Small intestine (tissue), 7 donors: ENCODE results near the gene LSM14B. TPM values are rescaled to one million over a fixed set of nuclear protein-coding genes. Genes with fewer than 3 reads are reported as not detected.

Experiments used
- DNase-seq, 2 donors: peaks; one replicate each; pipeline versions ENCODE4 v3.0.0 to v3.0.0-alpha.2; 2013
- FAIRE-seq: peaks from 2 replicates; lab custom pipeline; 2012; peaks lifted over from hg19 to GRCh38; lab: Jason Lieb, UNC
- H3K27ac ChIP-seq, 3 donors: one replicate each; pipeline ENCODE4 v1.5.1; 2013; ENCODE audit warnings: low read length in 2 of 3, mild to moderate bottlenecking in 2 of 3, control low read depth in 1 of 3, inconsistent platforms in 1 of 3, low read depth in 1 of 3, moderate library complexity in 1 of 3
- H3K27me3 ChIP-seq, 3 donors: one replicate each; pipeline ENCODE4 v1.6.1; 2013; ENCODE audit warnings: low read length in 3 of 3, inconsistent platforms in 1 of 3; ENCODE audit not compliant: control insufficient read depth in 3 of 3, insufficient read depth in 3 of 3
- H3K36me3 ChIP-seq, 3 donors: one replicate each; pipeline ENCODE4 v1.6.1; 2013; ENCODE audit warnings: low read length in 3 of 3, inconsistent platforms in 1 of 3, low read depth in 1 of 3, mild to moderate bottlenecking in 1 of 3, moderate library complexity in 1 of 3; ENCODE audit not compliant: control insufficient read depth in 3 of 3, insufficient read depth in 2 of 3
- H3K4me1 ChIP-seq, 3 donors: one replicate each; pipeline ENCODE4 v1.6.1; 2013; ENCODE audit warnings: low read length in 2 of 3, inconsistent platforms in 1 of 3, low read depth in 1 of 3, mild to moderate bottlenecking in 1 of 3, moderate library complexity in 1 of 3; ENCODE audit not compliant: control insufficient read depth in 3 of 3, insufficient read depth in 2 of 3
- H3K4me3 ChIP-seq, 3 donors: one replicate each; pipeline ENCODE4 v1.5.1; 2013; ENCODE audit warnings: low read length in 3 of 3, control low read depth in 1 of 3, inconsistent platforms in 1 of 3, low read depth in 1 of 3, mild to moderate bottlenecking in 1 of 3, moderate library complexity in 1 of 3
- H3K9me3 ChIP-seq, 2 donors: one replicate each; pipeline ENCODE4 v1.6.1; 2013; ENCODE audit warnings: low read depth in 1 of 2, low read length in 1 of 2; ENCODE audit not compliant: control insufficient read depth in 2 of 2, insufficient read depth in 1 of 2
- WGBS, 3 donors: extraction: QIAGEN DNeasy Blood & Tissue Kit; methylation state at CpG; one replicate each; pipeline ENCODE4 v1.1.7; 2013; 5-methylcytosine and 5-hydroxymethylcytosine counted together
- polyA plus RNA-seq, 4 donors: library from polyadenylated mRNA; stranded (reverse) in 3 of 4; unstranded in 1 of 4; fragments of 200-250 nt in 3 of 4; fragments of 120-200 nt in 1 of 4; gene quantifications; one replicate each; pipeline versions ENCODE4 v1.2.1 to v1.2.3, GENCODE V29; 2013
- donor health status: healthy with polysubstance abuse.
- donor health status: control.
- donor health status: control.
- donor health status: Bipolar disorder and iron deficiency.
- donor health status: healthy.

Gene LSM14B
- polyA plus RNA-seq, 4 donors: 11.9 to 47.0 (median 18.2) TPM

- Histone ChIP-seq H3K4me1 (peaks cover 4 to 5% (median 5%) of the 10 kb centered on the region in 3 donors), H3K9me3 (peaks cover 2 to 8% of the 10 kb centered on the region in 2 donors), H3K27me3 (no peaks in the 10 kb centered on the region), H3K36me3 (peaks cover 0 to 34% (median 0%) of the 10 kb centered on the region in 3 donors), H3K4me3 (no peak overlapping the region), H3K27ac (no peak overlapping the region)
- 80 to 86% (median 83%) methylated on average over 19 to 20 of the region's 20 CpGs for WGBS, 3 donors
- DNase-seq: no peak
- no peak for FAIRE-seq
Measured at GRCh38 chr20:62148908-62149314, 26.6 kb downstream of the LSM14B start.

- H3K4me3 ChIP-seq: no peak overlapping the region
- no peaks in the 10 kb centered on the region for H3K27me3 ChIP-seq
- H3K27ac ChIP-seq: no peak overlapping the region
- H3K4me1 ChIP-seq: peaks cover under 1 to 5% (median 2%) of the 10 kb centered on the region in 3 donors
- no peak for FAIRE-seq
- peaks cover 0 to 39% (median 0%) of the 10 kb centered on the region in 3 donors for H3K36me3 ChIP-seq
- peaks cover 2 to 8% of the 10 kb centered on the region in 2 donors for H3K9me3 ChIP-seq
- 78 to 87% (median 84%) methylated on average over 24 of the region's 24 CpGs for WGBS, 3 donors
- DNase-seq: no peak
Measured at GRCh38 chr20:62149532-62150309, 27.4 kb downstream of the LSM14B start.

- H3K27ac ChIP-seq: no peak overlapping the region
- WGBS, 3 donors: 95 to 97% (median 96%) methylated on average over 11 of the region's 11 CpGs
- no peak overlapping the region for H3K4me3 ChIP-seq
- H3K4me1 ChIP-seq: peaks cover 0 to 5% (median 0%) of the 10 kb centered on the region in 3 donors
- FAIRE-seq (no peak), DNase-seq (no peak)
- H3K9me3 ChIP-seq: peaks cover 2 to 8% of the 10 kb centered on the region in 2 donors
- H3K27me3 ChIP-seq: no peaks in the 10 kb centered on the region
- peaks cover 0 to 37% (median 0%) of the 10 kb centered on the region in 3 donors for H3K36me3 ChIP-seq
Measured at GRCh38 chr20:62150310-62150575, 28.0 kb downstream of the LSM14B start.

DNA sequence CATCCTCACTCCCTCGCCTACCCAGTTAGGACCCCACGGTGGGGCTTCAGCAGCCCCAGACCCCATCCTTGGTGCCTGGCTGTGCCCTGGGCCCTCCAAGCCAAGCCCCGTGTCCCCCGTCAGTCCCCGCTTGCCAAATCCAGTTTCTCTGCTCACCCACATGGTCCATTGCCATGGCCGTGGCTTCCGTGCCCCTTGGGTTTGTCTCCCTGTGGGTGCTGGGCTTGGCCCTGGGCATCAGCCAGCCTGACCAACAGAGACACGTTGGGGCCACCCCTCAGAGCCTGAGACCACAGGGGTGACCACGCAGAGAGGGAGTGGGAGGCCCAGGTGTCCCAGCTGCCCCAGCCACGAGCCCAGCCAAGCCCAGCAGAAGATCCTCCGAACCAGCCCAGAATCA is 28.9 kb downstream of the LSM14B start:
- no peak overlapping the region for H3K27ac ChIP-seq
- peaks cover 0 to under 1% (median 0%) of the 10 kb centered on the region in 3 donors for H3K4me1 ChIP-seq
- H3K36me3 ChIP-seq: peaks cover 0 to 35% (median 0%) of the 10 kb centered on the region in 3 donors
- peaks cover 2 to 8% of the 10 kb centered on the region in 2 donors for H3K9me3 ChIP-seq
- FAIRE-seq (no peak), DNase-seq (no peak)
- no peaks in the 10 kb centered on the region for H3K27me3 ChIP-seq
- WGBS, 3 donors: 91 to 93% (median 91%) methylated on average over 10 to 11 of the region's 11 CpGs
- H3K4me3 ChIP-seq: no peak overlapping the region

- H3K9me3 ChIP-seq: peaks cover 2 to 8% of the 10 kb centered on the region in 2 donors
- H3K27me3 ChIP-seq: no peaks in the 10 kb centered on the region
- no peak for FAIRE-seq
- no peak for DNase-seq
- peaks cover 0 to 4% (median 0%) of the 10 kb centered on the region in 3 donors for H3K4me1 ChIP-seq
- no peak overlapping the region for H3K27ac ChIP-seq
- H3K36me3 ChIP-seq: peaks cover 0 to 33% (median 0%) of the 10 kb centered on the region in 3 donors
- WGBS, 3 donors: 88 to 92% (median 90%) methylated on average over 20 to 23 of the region's 23 CpGs
- H3K4me3 ChIP-seq: no peak overlapping the region
Measured at GRCh38 chr20:62151835-62152364, 29.6 kb downstream of the LSM14B start.

DNA sequence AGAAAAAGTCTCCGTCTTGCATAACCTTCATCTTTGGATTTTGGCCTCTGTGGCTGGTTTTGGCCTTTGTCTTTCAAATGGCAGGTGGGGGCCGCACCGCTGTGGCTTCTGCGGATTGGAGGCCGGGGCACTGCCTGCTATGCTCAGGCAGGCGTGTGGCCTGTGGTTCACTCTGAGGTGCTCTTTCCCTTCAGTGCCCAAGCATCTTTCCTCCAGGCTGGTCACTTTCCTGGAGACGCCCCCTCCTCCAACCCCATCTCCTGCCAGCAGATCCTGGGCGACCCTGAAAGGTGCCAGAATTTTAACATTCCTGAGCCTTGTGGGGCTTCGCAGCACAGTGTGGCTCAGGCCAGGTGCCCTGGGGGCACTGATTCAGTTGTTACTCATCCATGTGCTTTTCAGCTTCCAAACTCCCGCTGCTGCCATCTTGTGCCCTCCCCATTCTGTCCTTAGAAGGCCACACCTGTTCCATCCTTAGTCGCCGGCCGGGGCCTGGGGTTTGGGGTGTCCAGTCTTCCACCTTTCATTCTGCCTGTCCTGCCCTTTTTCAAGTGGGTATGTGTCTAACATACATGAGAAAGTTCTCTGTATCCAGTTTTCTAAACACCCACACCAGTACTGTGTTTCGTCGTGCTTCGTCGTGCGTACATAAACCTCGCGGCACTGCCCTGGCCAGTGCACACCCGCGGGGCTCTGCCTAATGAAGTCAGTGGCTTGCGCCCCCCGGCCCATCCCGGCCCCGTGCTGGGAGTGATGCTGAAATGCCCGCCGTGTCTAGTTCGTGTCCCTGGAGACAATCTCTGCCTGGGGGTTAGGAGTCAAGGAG is 33.4 kb downstream of the LSM14B start:
- 91 to 96% (median 93%) methylated on average over 29 of the region's 29 CpGs for WGBS, 3 donors
- no peak for DNase-seq
- H3K9me3 ChIP-seq: peaks cover 2 to 8% of the 10 kb centered on the region in 2 donors
- peaks cover 0 to 51% (median 2%) of the 10 kb centered on the region in 3 donors for H3K36me3 ChIP-seq
- H3K27me3 ChIP-seq: no peaks in the 10 kb centered on the region
- no peak for FAIRE-seq
- H3K4me3 ChIP-seq: no peak overlapping the region
- H3K4me1 ChIP-seq: peaks cover 0 to 4% (median 0%) of the 10 kb centered on the region in 3 donors
- H3K27ac ChIP-seq: no peak overlapping the region

DNA sequence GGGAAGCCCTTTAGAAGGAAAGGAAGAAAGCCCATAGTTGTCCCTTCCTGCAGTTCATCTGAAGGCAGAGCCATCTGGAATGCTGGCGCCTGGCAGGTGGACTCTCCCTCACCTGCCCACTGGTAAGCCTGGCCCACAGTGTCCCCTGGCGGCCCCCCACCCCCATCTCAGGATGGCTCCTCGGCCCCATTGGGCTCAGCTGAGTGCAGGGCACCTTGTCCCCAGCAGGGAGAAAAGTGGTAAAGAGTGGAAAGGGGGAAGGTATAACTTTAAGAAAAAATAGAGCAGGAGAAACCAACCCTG is 33.9 kb downstream of the LSM14B start:
- no peak overlapping the region for H3K4me3 ChIP-seq
- peaks cover 0 to 4% (median 0%) of the 10 kb centered on the region in 3 donors for H3K4me1 ChIP-seq
- FAIRE-seq: no peak
- no peaks in the 10 kb centered on the region for H3K27me3 ChIP-seq
- no peak for DNase-seq
- peaks cover 0 to 56% (median 2%) of the 10 kb centered on the region in 3 donors for H3K36me3 ChIP-seq
- H3K27ac ChIP-seq: no peak overlapping the region
- 80 to 88% (median 83%) methylated on average over 3 of the region's 3 CpGs for WGBS, 3 donors
- H3K9me3 ChIP-seq: peaks cover 2 to 8% of the 10 kb centered on the region in 2 donors
